Endothelial cell of umbilical vein (primary cell): Measurements from ENCODE around the gene BCAR3. TPM values are rescaled to one million over a fixed set of nuclear protein-coding genes. Genes with fewer than 3 reads are reported as not detected.

Source experiments
- BruUV-seq: library from RNA; stranded (reverse); fragments of 400-500 nt; replicated peaks from 2 replicates; lab custom pipeline; 2021; lab: Mats Ljungman, UMichigan
- CTCF ChIA-PET: fragments of 300-600, 350-600 bp; sonication (Branson Sonifier 250); formaldehyde crosslinking; loops from one replicate; lab custom pipeline; 2021; ENCODE audit warnings: antibody characterized with exemption, inconsistent platforms; lab: Charles Lee
- POLR2A ChIA-PET: fragments of 300-600, 350-600 bp; sonication (Branson Sonifier 250); formaldehyde crosslinking; loops from one replicate; lab custom pipeline; 2021; ENCODE audit warnings: antibody characterized with exemption, inconsistent platforms; lab: Charles Lee
- DNase-seq: peaks from one replicate; pipeline ENCODE4 v3.0.0-alpha.2; 2011; ENCODE audit warnings: low read depth, low spot score
- FAIRE-seq: peaks from 2 replicates; lab custom pipeline; 2011; peaks lifted over from hg19 to GRCh38; lab: Jason Lieb, UNC
- H2AFZ ChIP-seq: 2 replicates; pipeline ENCODE4 v1.6.0; 2012; ENCODE audit warnings: low read depth, low read length, control low read depth, inconsistent platforms
- H3K27ac ChIP-seq: 2 replicates; pipeline ENCODE4 v1.5.1; 2011; ENCODE audit warnings: low read depth, mild to moderate bottlenecking, control low read depth, low read length, moderate library complexity; ENCODE audit not compliant: insufficient read depth
- H3K27me3 ChIP-seq, 2 experiments: 2 replicates each; pipeline versions ENCODE4 v1.6.0 to v1.6.1; 2011; ENCODE audit warnings: low read length in 2 of 2, mixed read lengths in 1 of 2; ENCODE audit not compliant: control insufficient read depth in 2 of 2, insufficient read depth in 2 of 2
- H3K36me3 ChIP-seq, 2 experiments: 2 replicates in 1 of 2; 3 replicates in 1 of 2; pipeline ENCODE4 v1.5.1; 2011; ENCODE audit warnings: low read length in 2 of 2, mild to moderate bottlenecking in 1 of 2, moderate library complexity in 1 of 2; ENCODE audit not compliant: control insufficient read depth in 2 of 2, insufficient read depth in 2 of 2; ENCODE audit errors: extremely low read depth in 1 of 2
- H3K4me1 ChIP-seq: 3 replicates; pipeline ENCODE4 v1.5.1; 2011; ENCODE audit warnings: mild to moderate bottlenecking, low read length; ENCODE audit not compliant: control insufficient read depth, insufficient read depth; ENCODE audit errors: extremely low read depth
- H3K4me2 ChIP-seq: 2 replicates; pipeline ENCODE4 v1.6.1; 2011; ENCODE audit warnings: low read length, control low read depth, mixed read lengths; ENCODE audit not compliant: insufficient read depth
- H3K4me3 ChIP-seq, 3 experiments: fragments of 200-600 bp in 1 of 3; sonication (generic), shearing (Covaris generic) in 1 of 3; replicated peaks in 1 of 3; 2 replicates each; pipeline ENCODE4 v1.5.1; 2011 to 2016; ENCODE audit warnings: control low read depth in 3 of 3, low read length in 3 of 3, mild to moderate bottlenecking in 2 of 3, inconsistent platforms in 1 of 3, low read depth in 1 of 3, moderate library complexity in 1 of 3; ENCODE audit not compliant: insufficient read depth in 1 of 3
- H3K79me2 ChIP-seq: 2 replicates; pipeline ENCODE4 v1.6.0; 2012; ENCODE audit warnings: low read length, inconsistent platforms; ENCODE audit not compliant: control insufficient read depth, insufficient read depth
- H3K9ac ChIP-seq: replicated peaks from 2 replicates; pipeline ENCODE3; 2011; ENCODE audit warnings: low read length, control low read depth; ENCODE audit not compliant: insufficient read depth; ENCODE audit errors: extremely low read depth
- H3K9me1 ChIP-seq: replicated peaks from 3 replicates; pipeline ENCODE4 v1.6.0; 2011; ENCODE audit warnings: mild to moderate bottlenecking, low read length; ENCODE audit not compliant: control insufficient read depth, insufficient read depth; ENCODE audit errors: extremely low read depth
- H3K9me3 ChIP-seq: replicated peaks from 2 replicates; pipeline ENCODE4 v1.5.1; 2012; ENCODE audit warnings: low read length, inconsistent platforms; ENCODE audit not compliant: control insufficient read depth, insufficient read depth
- H4K20me1 ChIP-seq: replicated peaks from 2 replicates; pipeline ENCODE3; 2011; ENCODE audit warnings: mild to moderate bottlenecking, low read length; ENCODE audit not compliant: control insufficient read depth, insufficient read depth; ENCODE audit errors: extremely low read depth
- CTCF ChIP-seq, 2 donors: IDR thresholded peaks; 1 replicate in 1 of 2; 2 replicates in 1 of 2; pipeline ENCODE4 v1.5.1; 2011; ENCODE audit warnings: low read length in 2 of 2, mild to moderate bottlenecking in 2 of 2, moderate library complexity in 2 of 2, control low read depth in 1 of 2, inconsistent platforms in 1 of 2, low read depth in 1 of 2; ENCODE audit not compliant: insufficient read depth in 1 of 2; ENCODE audit errors: extremely low read depth in 1 of 2
- EZH2 ChIP-seq: IDR thresholded peaks from 2 replicates; pipeline ENCODE4 v1.6.1; 2012; ENCODE audit warnings: borderline replicate concordance, low read depth, mild to moderate bottlenecking, moderate library complexity, low read length, inconsistent platforms; ENCODE audit not compliant: severe bottlenecking
- FOS ChIP-seq: IDR thresholded peaks from 2 replicates; pipeline ENCODE4 v1.6.1; 2011; ENCODE audit warnings: mild to moderate bottlenecking, low read length, moderate library complexity, borderline replicate concordance; ENCODE audit not compliant: insufficient read depth
- GATA2 ChIP-seq: IDR thresholded peaks from 2 replicates; pipeline ENCODE4 v1.7.0; 2011; ENCODE audit warnings: low read depth, mild to moderate bottlenecking, moderate library complexity, mixed read lengths, low read length; ENCODE audit not compliant: insufficient read length, insufficient read depth
- JUN ChIP-seq: IDR thresholded peaks from 2 replicates; pipeline ENCODE4 v1.6.1; 2011; ENCODE audit warnings: borderline replicate concordance, low read depth; ENCODE audit not compliant: insufficient read length, insufficient read depth
- MYC ChIP-seq: IDR thresholded peaks from one replicate; pipeline ENCODE4 v1.6.1; 2011; ENCODE audit warnings: mild to moderate bottlenecking, low read depth, low read length
- POLR2A ChIP-seq: IDR thresholded peaks from 2 replicates; pipeline ENCODE4 v1.6.1; 2012; ENCODE audit warnings: low read depth, mild to moderate bottlenecking, control low read depth, low read length
- POLR2AphosphoS5 ChIP-seq: IDR thresholded peaks from 2 replicates; pipeline ENCODE4 v1.6.1; 2012; ENCODE audit warnings: low read depth, mild to moderate bottlenecking, control low read depth, low read length, moderate library complexity; ENCODE audit not compliant: insufficient read depth
- dilution Hi-C: fragments of 300-500 bp; cut with MboI; formaldehyde crosslinking; loops from one replicate; pipeline ENCODE4 v1.15.0; 2019; ENCODE audit warnings: low sequenced_read_pairs; ENCODE audit not compliant: extremely low pct_ligation_motif_present
- intact Hi-C: fragments of 100-400 bp; cut with micrococcal nuclease; formaldehyde crosslinking; loops from one replicate; pipeline ENCODE4 v1.10.0; 2022
- polyA plus RNA-seq, 4 experiments: library from polyadenylated mRNA; depleted of rRNA in 3 of 4; stranded (reverse) in 3 of 4; unstranded in 1 of 4; fragments of >200 nt; gene quantifications; 2 replicates each; pipeline versions ENCODE4 v1.2.1 to v1.2.3, GENCODE V29; 2011 to 2012; ENCODE audit warnings: missing spikeins in 1 of 4
- total RNA-seq: library from RNA; stranded (reverse); gene quantifications from 2 replicates; pipeline ENCODE4 v1.2.3, GENCODE V29; 2021
- TF ChIP-seq, protein P1 (sequence below): IDR thresholded peaks from 2 replicates; pipeline ENCODE4 v1.6.1; 2011; ENCODE audit not compliant: insufficient read depth, insufficient read length

Gene BCAR3
- total and polyA plus RNA-seq, 2 donors (not counting 3 experiments of a cell fraction or from before 2014, with no cell fraction given), result 17.5 to 32.9 TPM

- FAIRE-seq (no peak), DNase-seq (no peak)
- peaks cover 4% of the 10 kb centered on the region for H4K20me1 ChIP-seq
- H3K36me3 ChIP-seq, result no peaks in the 10 kb centered on the region
- H3K27me3 ChIP-seq, result no peaks in the 10 kb centered on the region
- H3K4me3 ChIP-seq, result no peak overlapping the region
- POLR2A ChIA-PET, result no interaction called here
- H3K9me3 ChIP-seq, result no peaks in the 10 kb centered on the region
- BruUV-seq, result no TSS peak
- H3K27ac ChIP-seq, result no peak overlapping the region
- H3K79me2 ChIP-seq, result peaks cover 100% of the 10 kb centered on the region
- intact Hi-C loops (no loop called here), dilution Hi-C loops (no loop called here)
- H3K9me1 ChIP-seq, result no peaks in the 10 kb centered on the region
- H3K4me1 ChIP-seq, result peaks cover 33% of the 10 kb centered on the region
- H2AFZ ChIP-seq, result no peak overlapping the region
- H3K9ac ChIP-seq, result no peak overlapping the region
- CTCF ChIA-PET, result interaction anchor here (6.6 kb wide), 1 partner anchor 20 kb away, joined by 23 read pairs; no protein-coding TSS in a partner anchor
- H3K4me2 ChIP-seq, result no peak overlapping the region
- no peak for TF ChIP-seq JUN
- TF ChIP-seq MYC, result no peak
- TF ChIP-seq GATA2, result no peak
- no peak for TF ChIP-seq EZH2
- TF ChIP-seq FOS, result no peak
Measured at GRCh38 chr1:93604411-93604810, 77.2 kb downstream of the BCAR3 start.

GRCh38 chr1:93603601-93604000, 78.0 kb downstream of the BCAR3 start:
- H3K4me1 ChIP-seq, result peaks cover 28% of the 10 kb centered on the region
- no peaks in the 10 kb centered on the region for H3K9me1 ChIP-seq
- intact Hi-C loops, result no loop called here
- dilution Hi-C loops, result no loop called here
- DNase-seq (no peak), FAIRE-seq (no peak)
- no peaks in the 10 kb centered on the region for H3K9me3 ChIP-seq
- no peak overlapping the region for H3K4me3 ChIP-seq
- no peak overlapping the region for H3K4me2 ChIP-seq
- no TSS peak for BruUV-seq
- no peak overlapping the region for H2AFZ ChIP-seq
- ChIA-PET CTCF (interaction anchor here (0.6 kb wide), 1 partner anchor 157 kb away, joined by 3 read pairs; no protein-coding TSS in a partner anchor), POLR2A (no interaction called here)
- peaks cover 4% of the 10 kb centered on the region for H4K20me1 ChIP-seq
- H3K9ac ChIP-seq, result no peak overlapping the region
- H3K27me3 ChIP-seq, result no peaks in the 10 kb centered on the region
- no peaks in the 10 kb centered on the region for H3K36me3 ChIP-seq
- no peak overlapping the region for H3K27ac ChIP-seq
- peaks cover 100% of the 10 kb centered on the region for H3K79me2 ChIP-seq
- no peak for TF ChIP-seq POLR2AphosphoS5
- TF ChIP-seq, protein P1, sequence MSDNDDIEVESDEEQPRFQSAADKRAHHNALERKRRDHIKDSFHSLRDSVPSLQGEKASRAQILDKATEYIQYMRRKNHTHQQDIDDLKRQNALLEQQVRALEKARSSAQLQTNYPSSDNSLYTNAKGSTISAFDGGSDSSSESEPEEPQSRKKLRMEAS, result no peak
- no peak for TF ChIP-seq FOS
- TF ChIP-seq JUN, result no peak
- TF ChIP-seq CTCF (IDR thresholded peaks at IDR 0.05; ENCODE audit: extremely low read depth in 1 of 2, insufficient read depth in 1 of 2, low read depth in 1 of 2, low read length in 2 of 2), result no peak
- TF ChIP-seq POLR2A, result no peak
- no peak for TF ChIP-seq EZH2
